GM19351 (cell line): ENCODE measurements around the gene DDX3X.
"Not testable (repeated sequence)": the region's sequence is repeated elsewhere in the genome, so short reads cannot be mapped to it uniquely, and the experiment has no call there.

Source experiments
- ATAC-seq: cut with Tn5 transposase; IDR thresholded peaks from one replicate; pipeline ENCODE4 v1.9.1; 2021; ENCODE audit warnings: mild to moderate bottlenecking, moderate library complexity; ENCODE audit not compliant: unreplicated experiment

DDX3X gene

DNA sequence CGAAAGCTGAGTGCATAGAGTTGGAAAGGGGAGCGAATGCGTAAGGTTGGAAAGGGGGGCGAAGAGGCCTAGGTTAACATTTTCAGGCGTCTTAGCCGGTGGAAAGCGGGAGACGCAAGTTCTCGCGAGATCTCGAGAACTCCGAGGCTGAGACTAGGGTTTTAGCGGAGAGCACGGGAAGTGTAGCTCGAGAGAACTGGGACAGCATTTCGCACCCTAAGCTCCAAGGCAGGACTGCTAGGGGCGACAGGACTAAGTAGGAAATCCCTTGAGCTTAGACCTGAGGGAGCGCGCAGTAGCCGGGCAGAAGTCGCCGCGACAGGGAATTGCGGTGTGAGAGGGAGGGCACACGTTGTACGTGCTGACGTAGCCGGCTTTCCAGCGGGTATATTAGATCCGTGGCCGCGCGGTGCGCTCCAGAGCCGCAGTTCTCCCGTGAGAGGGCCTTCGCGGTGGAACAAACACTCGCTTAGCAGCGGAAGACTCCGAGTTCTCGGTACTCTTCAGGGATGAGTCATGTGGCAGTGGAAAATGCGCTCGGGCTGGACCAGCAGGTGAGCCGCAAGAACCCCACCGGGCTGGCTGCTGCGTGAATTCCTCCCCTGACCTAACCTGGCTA, at the start of gene DDX3X:
Gene DDX3X (plus strand): TSS at position 419 of the 619 bp plus-strand sequence. CDS start 91 bp downstream, at position 510.
- peak; percentile 47 for ATAC-seq

DNA sequence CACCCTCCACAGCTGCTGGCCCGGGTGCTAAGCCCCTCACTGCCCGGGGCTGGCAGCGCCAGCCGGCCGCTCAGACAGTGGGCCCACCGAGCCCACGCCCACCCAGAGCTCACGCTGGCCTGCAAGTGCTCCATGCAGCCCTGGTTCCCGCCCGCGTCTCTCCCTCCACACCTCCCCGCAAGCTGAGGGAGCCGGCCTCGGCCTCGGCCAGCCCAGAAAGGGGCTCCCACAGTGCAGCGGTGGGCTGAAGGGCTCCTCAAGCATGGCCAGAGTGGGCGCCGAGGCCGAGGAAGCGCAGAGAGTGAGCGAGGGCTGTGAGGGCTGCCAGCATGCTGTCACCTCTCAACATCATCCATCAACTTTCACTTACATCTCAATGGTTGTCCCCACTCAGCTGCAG, 48.0 kb upstream of the DDX3X start:
- not testable (repeated sequence) for ATAC-seq

DNA sequence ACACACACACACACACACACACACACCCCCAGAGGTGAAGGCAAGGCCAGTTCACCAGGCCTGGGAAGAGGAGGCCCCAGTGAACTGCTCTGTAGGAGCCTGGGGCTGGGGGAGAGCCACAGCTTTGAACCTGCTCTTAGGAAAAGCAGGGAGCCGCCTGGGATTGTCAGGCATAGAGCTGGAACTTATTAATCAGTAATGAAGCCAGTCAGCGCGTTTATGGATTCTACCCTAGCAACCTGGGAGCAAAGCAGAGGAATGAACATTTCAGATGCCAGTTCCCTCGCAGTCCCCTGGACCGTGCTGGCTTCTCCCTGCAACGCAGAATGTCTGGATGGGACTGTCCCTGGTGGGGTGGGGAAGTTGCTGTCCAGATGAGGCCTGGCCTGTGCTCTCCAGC, 45.3 kb upstream of the DDX3X start:
- ATAC-seq: no peak

DNA sequence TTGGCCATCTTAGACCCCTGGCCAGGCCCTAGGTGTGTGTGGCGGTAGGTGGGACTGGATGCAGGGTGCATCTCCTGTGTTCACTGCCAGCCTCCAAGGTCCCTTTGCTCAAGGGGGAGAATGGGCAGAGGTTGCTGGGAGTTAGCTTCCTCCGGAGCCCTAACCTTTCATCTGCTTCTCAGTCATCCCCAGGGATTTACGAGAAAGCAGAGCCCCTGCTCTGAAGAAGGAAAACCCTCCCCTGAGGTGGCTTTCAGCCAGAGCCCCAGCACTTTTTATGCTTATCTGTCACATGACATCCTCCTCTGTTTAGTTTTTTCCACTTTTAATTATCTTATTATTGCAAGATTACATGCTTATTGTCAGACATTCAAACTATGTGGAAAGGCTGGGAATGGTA, 44.9 kb upstream of the DDX3X start:
- no peak for ATAC-seq

- no peak for ATAC-seq
Observed at GRCh38 chrX:41291309-41291708, 42.7 kb upstream of the DDX3X start.

DNA sequence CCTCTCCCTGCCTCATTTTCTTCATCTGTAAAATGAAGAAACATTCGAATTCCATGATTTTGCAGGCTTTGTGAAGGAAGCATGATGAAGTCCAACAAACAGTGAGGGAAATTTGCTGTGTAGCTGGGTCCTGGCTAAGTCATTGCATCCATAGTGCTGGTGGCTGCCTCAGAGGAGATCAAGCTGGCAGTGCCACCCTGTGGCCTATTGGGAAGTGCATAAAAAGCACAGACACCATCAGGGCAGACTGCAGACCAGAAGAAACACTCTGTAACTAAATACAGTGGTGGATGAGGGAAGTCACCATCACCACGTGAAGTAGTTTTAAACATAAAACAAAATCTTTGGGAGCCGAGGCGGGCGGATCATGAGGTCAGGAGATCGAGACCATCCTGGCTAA, 40.7 kb upstream of the DDX3X start:
- no peak for ATAC-seq

- ATAC-seq: no peak
Observed at GRCh38 chrX:41300758-41301437, 33.1 kb upstream of the DDX3X start.

DNA sequence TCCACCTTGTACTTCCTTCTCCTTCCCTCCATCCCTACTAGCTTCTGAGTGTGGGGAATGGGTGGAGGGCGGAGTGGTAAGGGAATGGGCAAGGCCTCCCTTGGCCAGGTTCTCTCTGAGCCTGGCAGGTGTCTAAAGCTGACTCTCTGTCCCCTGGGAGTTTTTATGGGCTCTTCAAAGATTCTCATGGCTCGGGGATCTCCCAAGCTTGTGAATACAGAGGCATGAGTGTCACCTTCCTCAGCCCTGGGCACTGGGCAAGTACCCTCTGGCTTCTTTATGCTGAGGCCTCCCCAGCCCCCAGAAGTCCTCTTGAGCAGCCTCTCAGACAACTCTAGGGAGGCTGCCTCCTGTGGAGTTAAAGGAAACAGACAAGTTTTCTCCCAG, 32.5 kb upstream of the DDX3X start:
- no peak for ATAC-seq

- ATAC-seq: no peak
Observed at GRCh38 chrX:41302370-41302769, 31.6 kb upstream of the DDX3X start.

GRCh38 chrX:41303013-41303412, 30.9 kb upstream of the DDX3X start:
- no peak for ATAC-seq

GRCh38 chrX:41304178-41304577, 29.8 kb upstream of the DDX3X start:
- ATAC-seq: no peak

- ATAC-seq: no peak
Observed at GRCh38 chrX:41308884-41309647, 24.9 kb upstream of the DDX3X start.

DNA sequence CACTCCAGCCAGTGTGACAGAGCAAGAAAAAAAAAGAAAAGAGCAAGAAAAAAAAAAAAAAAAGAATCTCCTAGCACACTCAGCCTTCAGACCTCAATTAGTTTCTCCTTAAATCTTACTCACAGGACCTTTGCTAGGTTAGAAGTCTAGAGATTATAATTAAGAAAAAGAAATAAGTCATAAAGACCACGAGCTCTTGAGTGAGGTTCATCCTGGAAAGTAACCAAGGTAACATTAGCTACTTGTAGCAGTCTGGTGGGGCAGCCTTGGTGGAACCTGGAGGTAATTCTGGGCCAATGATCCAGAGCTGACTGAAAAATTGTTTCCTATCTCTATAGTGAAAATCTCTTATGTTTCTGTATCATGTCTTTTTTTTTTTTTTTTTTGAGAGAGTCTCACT, 21.2 kb upstream of the DDX3X start:
- ATAC-seq: no peak

- ATAC-seq: no peak
Observed at GRCh38 chrX:41313419-41313818, 20.5 kb upstream of the DDX3X start.

- ATAC-seq: no peak
Observed at GRCh38 chrX:41314204-41314603, 19.8 kb upstream of the DDX3X start.

DNA sequence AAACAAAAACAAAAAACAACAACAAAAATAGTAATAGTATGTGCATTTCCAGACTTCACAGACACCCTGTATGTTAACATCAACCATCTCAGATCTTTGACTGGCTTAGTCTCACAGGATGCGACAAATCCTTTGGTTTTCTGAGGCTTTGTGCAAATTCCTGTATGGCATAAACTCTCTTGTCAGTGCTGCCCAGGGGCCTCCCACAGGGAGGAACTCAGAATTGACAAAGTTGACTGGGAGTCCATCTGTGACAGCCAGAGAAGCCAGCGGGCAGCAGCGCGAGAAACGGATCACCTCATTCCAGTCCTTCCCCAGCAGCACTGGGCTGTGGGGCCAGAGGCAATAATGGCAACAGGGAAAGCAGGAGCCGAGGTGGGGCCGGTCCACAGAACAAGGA, 19.1 kb upstream of the DDX3X start:
- ATAC-seq: no peak

DNA sequence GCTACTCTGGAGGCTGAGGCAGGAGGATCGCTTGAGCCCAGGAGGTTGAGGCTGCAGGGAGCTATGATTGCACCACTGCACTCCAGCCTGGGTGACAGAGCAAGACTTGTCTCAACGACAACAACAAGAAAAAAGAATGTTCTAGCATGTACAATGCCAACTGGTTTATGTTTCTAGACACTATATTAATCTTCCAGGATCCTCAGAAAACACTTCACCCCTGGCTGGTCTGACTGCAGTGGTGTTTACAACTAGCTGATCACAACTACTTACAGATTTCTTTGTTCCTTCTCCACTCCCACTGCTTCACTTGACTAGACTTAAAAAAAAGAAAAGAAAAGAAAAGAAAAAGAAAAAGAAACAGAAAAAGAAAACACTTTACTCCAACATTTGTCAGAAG, 17.7 kb upstream of the DDX3X start:
- ATAC-seq: not testable (repeated sequence)

DNA sequence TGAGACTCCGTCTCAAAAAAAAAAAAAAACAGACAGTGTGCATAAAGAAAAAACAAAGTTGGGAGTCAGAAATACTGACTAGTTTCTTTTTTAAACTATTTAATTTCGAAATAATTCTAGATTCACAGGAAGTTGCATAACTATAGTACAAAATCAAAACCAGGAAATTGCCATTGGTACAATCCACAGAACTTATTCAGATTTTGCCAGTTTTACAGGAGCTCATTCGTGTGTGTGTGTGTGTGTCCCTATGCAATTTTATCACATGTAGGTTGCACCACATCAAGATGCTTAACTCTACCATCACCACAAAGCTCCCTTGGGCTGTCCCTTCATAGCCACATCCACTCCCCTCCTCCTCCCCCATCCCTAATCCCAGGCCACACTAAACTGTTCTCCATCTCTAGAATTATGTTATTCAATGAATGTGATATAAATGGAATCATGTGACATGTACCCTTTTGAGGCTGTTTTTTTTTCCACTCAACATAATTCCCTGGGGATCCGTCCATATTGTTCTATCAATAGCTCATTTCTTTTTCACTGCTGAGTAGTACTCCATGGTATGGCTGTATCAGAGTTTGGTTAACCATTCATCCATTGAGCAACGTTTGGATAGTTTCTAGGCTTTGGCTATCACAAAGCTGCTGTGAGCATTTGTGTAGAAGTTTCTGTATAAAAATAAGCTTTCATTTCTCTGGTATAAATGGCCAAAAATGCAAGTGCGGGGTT, 16.3 kb upstream of the DDX3X start:
- ATAC-seq: no peak

DNA sequence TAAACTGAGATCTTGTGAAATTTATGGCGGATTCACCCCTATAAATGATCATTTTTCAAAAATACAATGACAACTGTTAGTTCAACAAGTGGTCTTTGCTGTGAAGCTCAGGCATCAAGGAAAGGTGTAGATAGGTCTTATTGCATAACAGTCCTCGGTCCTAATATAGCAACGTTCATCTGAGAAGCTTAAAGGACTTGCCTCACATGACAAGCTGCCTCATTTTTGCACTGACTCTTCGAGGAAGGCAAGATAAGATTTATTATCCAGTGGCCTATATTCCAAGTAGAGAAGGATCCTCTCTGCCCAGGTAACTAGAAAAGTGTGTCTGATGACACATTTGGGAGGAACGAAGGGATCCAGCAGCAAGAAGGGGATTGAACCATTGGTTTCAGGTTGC, 13.6 kb upstream of the DDX3X start:
- no peak for ATAC-seq

DNA sequence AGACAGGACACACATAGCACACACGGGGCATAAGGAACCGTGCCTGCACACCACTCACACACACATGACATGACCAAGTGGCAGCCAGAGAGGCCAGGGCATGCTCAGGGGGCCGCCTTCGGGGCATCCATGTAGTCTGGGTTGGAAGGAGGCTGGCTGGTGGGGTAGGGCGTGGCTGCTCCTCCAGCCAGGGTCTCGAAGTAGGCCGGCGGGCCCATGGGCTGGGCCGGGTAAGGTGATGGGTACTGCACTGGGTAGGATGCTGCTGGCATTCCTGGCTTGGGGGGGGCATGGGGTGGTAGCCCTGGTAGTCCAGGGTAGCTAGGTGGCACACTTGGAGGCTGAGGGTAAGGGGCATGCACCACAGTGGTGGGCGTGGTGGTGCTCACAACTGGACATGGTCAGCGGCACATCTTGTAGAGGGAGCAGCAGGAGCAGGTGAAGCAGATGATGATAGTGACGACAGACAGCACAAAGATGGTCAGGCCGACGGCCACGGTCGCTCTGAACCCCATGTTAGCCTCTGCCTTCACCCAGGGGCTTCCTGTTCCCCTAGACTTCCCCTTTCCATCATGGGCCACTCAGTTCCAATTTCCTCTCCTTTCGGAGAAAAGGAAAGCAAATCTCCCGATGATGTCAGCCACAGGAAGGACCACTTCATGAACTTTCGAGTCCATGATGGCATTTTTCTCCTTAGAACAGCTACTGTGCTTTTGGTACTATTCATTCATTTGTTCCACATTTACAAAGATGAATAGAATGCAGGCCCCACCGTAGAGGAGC, 10.9 kb upstream of the DDX3X start:
- ATAC-seq: no peak

DNA sequence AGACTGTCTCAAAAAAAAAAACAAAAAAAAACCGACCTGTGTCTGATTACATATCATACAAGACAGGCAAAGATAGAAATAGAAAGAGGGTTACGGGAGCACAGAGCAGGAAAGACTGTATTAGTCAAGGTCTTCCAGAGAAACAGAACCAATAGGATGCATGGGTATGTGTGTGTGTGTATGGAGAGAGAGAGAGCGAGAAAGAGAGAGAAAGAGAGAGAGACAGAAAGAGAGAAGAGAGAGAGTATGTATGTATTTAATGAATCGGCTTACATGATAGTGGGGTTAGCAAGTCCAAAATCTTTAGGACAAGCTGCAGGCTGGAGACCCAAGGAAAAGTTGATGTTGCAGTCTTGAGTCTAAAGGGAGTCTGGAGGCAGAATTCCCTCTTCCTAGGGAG, 7.5 kb upstream of the DDX3X start:
- no peak for ATAC-seq
